ENCODE measurements around the gene GSTA1.
A peak's percentile ranks its signal among the peaks of the same experiment; 100 is the strongest.
"Not testable (repeated sequence)": the region's sequence is repeated elsewhere in the genome, so short reads cannot be mapped to it uniquely, and the experiment has no call there.

Gene GSTA1

GRCh38 chr6:52757651-52758338 is 45.8 kb downstream of the GSTA1 start:
- not testable (repeated sequence) for DNase-seq (ENCODE audit: low spot score)

DNA sequence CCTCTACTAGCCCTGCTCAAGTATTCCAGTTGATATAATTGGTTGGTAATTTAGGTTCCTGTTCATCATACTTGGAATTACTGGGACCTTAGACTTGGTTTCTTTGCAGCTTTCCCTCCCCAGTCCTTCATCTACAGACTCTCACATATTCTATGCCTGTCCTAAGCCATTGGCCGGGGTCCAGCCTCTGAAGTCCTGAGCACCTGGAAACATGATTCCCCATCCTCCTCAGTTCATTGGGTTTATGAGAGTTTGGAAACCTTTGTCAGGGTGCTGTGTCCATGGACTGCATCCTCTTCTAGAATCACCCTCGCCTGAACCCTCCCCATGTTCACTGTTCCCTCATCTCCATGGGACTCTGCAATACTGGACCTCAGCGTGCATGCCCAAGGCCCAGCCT is 49.2 kb downstream of the GSTA1 start:
- DNase-seq (ENCODE audit: low spot score), result no peak

DNA sequence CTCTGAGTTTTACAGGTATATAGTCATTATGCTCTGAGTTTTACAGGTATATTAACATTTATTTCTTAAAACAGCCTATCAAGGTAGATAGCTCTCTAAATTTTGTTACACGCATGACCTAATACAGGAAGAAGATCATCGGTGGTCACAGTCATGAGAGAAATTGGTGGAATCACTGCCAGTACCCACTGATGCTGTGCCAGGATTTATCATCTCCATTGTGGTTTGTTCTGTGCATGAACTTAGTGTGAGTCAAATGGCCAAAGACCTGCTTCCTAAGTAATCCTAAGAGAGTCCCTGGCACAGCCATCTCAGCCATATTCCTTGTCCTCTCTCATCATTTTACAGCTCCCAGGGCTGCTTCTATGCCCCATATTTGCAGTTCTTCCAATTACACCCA is 50.5 kb downstream of the GSTA1 start:
- not testable (repeated sequence) for DNase-seq (ENCODE audit: low spot score)

DNA sequence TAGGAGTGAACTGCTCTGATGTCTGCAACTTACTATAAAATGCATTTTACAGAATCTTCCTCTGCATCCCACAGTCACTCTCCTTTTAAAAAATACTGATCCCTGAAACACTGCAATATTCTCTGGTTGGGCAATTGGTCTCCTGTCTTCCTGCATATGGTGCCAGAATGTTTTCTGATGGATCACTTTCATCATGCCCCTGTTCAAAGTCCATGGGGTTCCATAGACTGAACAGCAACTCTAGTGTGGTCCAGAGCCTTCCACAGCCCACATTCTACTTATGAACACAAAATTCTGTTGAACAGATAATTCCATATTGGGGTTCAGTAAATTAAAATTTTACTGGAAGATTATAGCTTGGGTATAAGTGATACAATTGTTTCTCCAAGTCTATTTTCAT is 51.3 kb downstream of the GSTA1 start:
- DNase-seq (ENCODE audit: low spot score), result no peak

DNA sequence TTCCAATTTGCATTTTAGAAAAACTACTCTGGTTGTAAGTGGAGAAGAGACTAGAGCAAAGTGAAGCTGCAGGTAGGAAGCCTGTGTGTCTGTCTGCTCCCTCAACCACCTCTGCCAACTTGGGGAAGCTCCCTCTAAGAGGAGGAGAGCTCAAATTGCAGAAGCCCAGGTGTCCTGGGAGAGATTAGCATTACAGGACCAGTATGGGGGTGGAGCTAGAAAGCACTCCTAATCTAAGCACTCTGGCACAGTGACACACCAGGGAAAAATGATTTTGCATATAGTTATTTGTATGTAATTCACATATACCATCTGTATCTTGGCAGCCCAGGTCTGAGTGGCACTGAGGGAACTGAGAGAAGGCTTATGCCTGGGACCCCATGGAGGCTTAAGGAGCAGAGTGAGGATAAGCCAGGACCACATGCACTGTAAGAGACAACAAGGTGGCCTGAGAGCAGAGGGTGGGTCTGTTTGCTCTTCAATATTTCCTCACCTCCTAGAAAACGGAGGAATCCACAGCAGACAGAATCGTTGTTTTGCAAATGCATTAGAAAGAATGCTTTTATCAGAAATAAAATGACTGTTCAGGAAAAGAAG is 54.0 kb downstream of the GSTA1 start:
- no peak for DNase-seq (ENCODE audit: low spot score)

- DNase-seq (ENCODE audit: low spot score), result not testable (repeated sequence)
These were observed 56.3 kb downstream of the GSTA1 start for GRCh38 chr6:52747301-52747700.

DNA sequence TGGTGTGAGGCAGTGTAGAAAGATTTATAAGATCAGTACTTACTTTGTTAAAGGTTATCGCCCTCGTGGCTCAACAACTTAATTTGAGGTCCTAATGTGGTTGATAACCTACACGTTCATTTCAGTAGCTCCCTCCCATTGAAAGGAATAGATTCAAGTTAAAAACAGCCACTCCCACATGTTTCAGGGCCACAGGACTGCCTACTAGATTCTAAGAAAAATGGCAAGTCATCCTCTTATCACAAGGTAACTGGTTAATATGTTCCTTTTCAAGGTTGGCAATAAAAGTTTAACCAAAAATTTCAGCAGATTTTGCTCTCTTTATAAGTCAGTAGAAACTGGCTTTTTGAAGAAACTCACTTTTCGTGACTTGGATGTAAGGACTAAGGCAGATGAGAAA is 57.4 kb downstream of the GSTA1 start:
- no peak for DNase-seq (ENCODE audit: low spot score)

- DNase-seq (ENCODE audit: low spot score), result peak; percentile 66
These were observed 57.8 kb downstream of the GSTA1 start for GRCh38 chr6:52745764-52746201.

DNA sequence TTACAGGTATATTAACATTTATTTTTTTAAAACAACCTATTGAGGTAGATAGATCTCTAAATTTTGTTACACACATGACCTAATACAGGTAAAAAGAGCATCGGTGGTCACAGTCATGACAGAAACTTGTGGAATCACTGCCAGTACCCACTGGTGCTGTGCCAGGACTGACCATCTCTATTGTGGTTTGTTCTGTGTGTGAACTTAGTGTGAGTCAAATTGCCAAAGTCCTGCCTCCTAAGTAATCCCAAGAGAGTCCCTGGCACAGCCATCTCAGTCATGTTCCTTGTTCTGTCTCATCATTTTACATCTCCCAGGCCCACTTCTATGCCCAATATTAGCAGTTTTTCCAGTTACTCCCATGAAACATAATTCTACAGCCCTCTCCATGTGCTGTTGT is 61.7 kb downstream of the GSTA1 start:
- DNase-seq (ENCODE audit: low spot score), result no peak

Data from COLO829 (cell line).